Endothelial cell of umbilical vein (primary cell): ENCODE measurements around the gene KMT2C. TPM values are rescaled to one million over a fixed set of nuclear protein-coding genes. Genes with fewer than 3 reads are reported as not detected.
"Not testable (repeated sequence)": the region's sequence is repeated elsewhere in the genome, so short reads cannot be mapped to it uniquely, and the experiment has no call there.

ENCODE experiments used
- BruUV-seq: library from RNA; stranded (reverse); fragments of 400-500 nt; replicated peaks from 2 replicates; lab custom pipeline; 2021; lab: Mats Ljungman, UMichigan
- CTCF ChIA-PET: fragments of 300-600, 350-600 bp; sonication (Branson Sonifier 250); formaldehyde crosslinking; loops from one replicate; lab custom pipeline; 2021; ENCODE audit warnings: antibody characterized with exemption, inconsistent platforms; lab: Charles Lee
- POLR2A ChIA-PET: fragments of 300-600, 350-600 bp; sonication (Branson Sonifier 250); formaldehyde crosslinking; loops from one replicate; lab custom pipeline; 2021; ENCODE audit warnings: antibody characterized with exemption, inconsistent platforms; lab: Charles Lee
- DNase-seq: peaks from one replicate; pipeline ENCODE4 v3.0.0-alpha.2; 2011; ENCODE audit warnings: low read depth, low spot score
- FAIRE-seq: peaks from 2 replicates; lab custom pipeline; 2011; peaks lifted over from hg19 to GRCh38; lab: Jason Lieb, UNC
- H2AFZ ChIP-seq: 2 replicates; pipeline ENCODE4 v1.6.0; 2012; ENCODE audit warnings: low read depth, low read length, control low read depth, inconsistent platforms
- H3K27ac ChIP-seq: 2 replicates; pipeline ENCODE4 v1.5.1; 2011; ENCODE audit warnings: low read depth, mild to moderate bottlenecking, control low read depth, low read length, moderate library complexity; ENCODE audit not compliant: insufficient read depth
- H3K27me3 ChIP-seq, 2 experiments: 2 replicates each; pipeline versions ENCODE4 v1.6.0 to v1.6.1; 2011; ENCODE audit warnings: low read length in 2 of 2, mixed read lengths in 1 of 2; ENCODE audit not compliant: control insufficient read depth in 2 of 2, insufficient read depth in 2 of 2
- H3K36me3 ChIP-seq, 2 experiments: 2 replicates in 1 of 2; 3 replicates in 1 of 2; pipeline ENCODE4 v1.5.1; 2011; ENCODE audit warnings: low read length in 2 of 2, mild to moderate bottlenecking in 1 of 2, moderate library complexity in 1 of 2; ENCODE audit not compliant: control insufficient read depth in 2 of 2, insufficient read depth in 2 of 2; ENCODE audit errors: extremely low read depth in 1 of 2
- H3K4me1 ChIP-seq: 3 replicates; pipeline ENCODE4 v1.5.1; 2011; ENCODE audit warnings: mild to moderate bottlenecking, low read length; ENCODE audit not compliant: control insufficient read depth, insufficient read depth; ENCODE audit errors: extremely low read depth
- H3K4me2 ChIP-seq: 2 replicates; pipeline ENCODE4 v1.6.1; 2011; ENCODE audit warnings: low read length, control low read depth, mixed read lengths; ENCODE audit not compliant: insufficient read depth
- H3K4me3 ChIP-seq, 3 experiments: fragments of 200-600 bp in 1 of 3; sonication (generic), shearing (Covaris generic) in 1 of 3; replicated peaks in 1 of 3; 2 replicates each; pipeline ENCODE4 v1.5.1; 2011 to 2016; ENCODE audit warnings: control low read depth in 3 of 3, low read length in 3 of 3, mild to moderate bottlenecking in 2 of 3, inconsistent platforms in 1 of 3, low read depth in 1 of 3, moderate library complexity in 1 of 3; ENCODE audit not compliant: insufficient read depth in 1 of 3
- H3K79me2 ChIP-seq: 2 replicates; pipeline ENCODE4 v1.6.0; 2012; ENCODE audit warnings: low read length, inconsistent platforms; ENCODE audit not compliant: control insufficient read depth, insufficient read depth
- H3K9ac ChIP-seq: replicated peaks from 2 replicates; pipeline ENCODE3; 2011; ENCODE audit warnings: low read length, control low read depth; ENCODE audit not compliant: insufficient read depth; ENCODE audit errors: extremely low read depth
- H3K9me1 ChIP-seq: replicated peaks from 3 replicates; pipeline ENCODE4 v1.6.0; 2011; ENCODE audit warnings: mild to moderate bottlenecking, low read length; ENCODE audit not compliant: control insufficient read depth, insufficient read depth; ENCODE audit errors: extremely low read depth
- H3K9me3 ChIP-seq: replicated peaks from 2 replicates; pipeline ENCODE4 v1.5.1; 2012; ENCODE audit warnings: low read length, inconsistent platforms; ENCODE audit not compliant: control insufficient read depth, insufficient read depth
- H4K20me1 ChIP-seq: replicated peaks from 2 replicates; pipeline ENCODE3; 2011; ENCODE audit warnings: mild to moderate bottlenecking, low read length; ENCODE audit not compliant: control insufficient read depth, insufficient read depth; ENCODE audit errors: extremely low read depth
- EZH2 ChIP-seq: IDR thresholded peaks from 2 replicates; pipeline ENCODE4 v1.6.1; 2012; ENCODE audit warnings: borderline replicate concordance, low read depth, mild to moderate bottlenecking, moderate library complexity, low read length, inconsistent platforms; ENCODE audit not compliant: severe bottlenecking
- FOS ChIP-seq: IDR thresholded peaks from 2 replicates; pipeline ENCODE4 v1.6.1; 2011; ENCODE audit warnings: mild to moderate bottlenecking, low read length, moderate library complexity, borderline replicate concordance; ENCODE audit not compliant: insufficient read depth
- GATA2 ChIP-seq: IDR thresholded peaks from 2 replicates; pipeline ENCODE4 v1.7.0; 2011; ENCODE audit warnings: low read depth, mild to moderate bottlenecking, moderate library complexity, mixed read lengths, low read length; ENCODE audit not compliant: insufficient read length, insufficient read depth
- JUN ChIP-seq: IDR thresholded peaks from 2 replicates; pipeline ENCODE4 v1.6.1; 2011; ENCODE audit warnings: borderline replicate concordance, low read depth; ENCODE audit not compliant: insufficient read length, insufficient read depth
- MYC ChIP-seq: IDR thresholded peaks from one replicate; pipeline ENCODE4 v1.6.1; 2011; ENCODE audit warnings: mild to moderate bottlenecking, low read depth, low read length
- POLR2A ChIP-seq: IDR thresholded peaks from 2 replicates; pipeline ENCODE4 v1.6.1; 2012; ENCODE audit warnings: low read depth, mild to moderate bottlenecking, control low read depth, low read length
- POLR2AphosphoS5 ChIP-seq: IDR thresholded peaks from 2 replicates; pipeline ENCODE4 v1.6.1; 2012; ENCODE audit warnings: low read depth, mild to moderate bottlenecking, control low read depth, low read length, moderate library complexity; ENCODE audit not compliant: insufficient read depth
- dilution Hi-C: fragments of 300-500 bp; cut with MboI; formaldehyde crosslinking; loops from one replicate; pipeline ENCODE4 v1.15.0; 2019; ENCODE audit warnings: low sequenced_read_pairs; ENCODE audit not compliant: extremely low pct_ligation_motif_present
- intact Hi-C: fragments of 100-400 bp; cut with micrococcal nuclease; formaldehyde crosslinking; loops from one replicate; pipeline ENCODE4 v1.10.0; 2022
- polyA plus RNA-seq, 4 experiments: library from polyadenylated mRNA; depleted of rRNA in 3 of 4; stranded (reverse) in 3 of 4; unstranded in 1 of 4; fragments of >200 nt; gene quantifications; 2 replicates each; pipeline versions ENCODE4 v1.2.1 to v1.2.3, GENCODE V29; 2011 to 2012; ENCODE audit warnings: missing spikeins in 1 of 4
- total RNA-seq: library from RNA; stranded (reverse); gene quantifications from 2 replicates; pipeline ENCODE4 v1.2.3, GENCODE V29; 2021
- TF ChIP-seq, protein P1 (sequence below), 2 donors: IDR thresholded peaks; 1 replicate in 1 of 2; 2 replicates in 1 of 2; pipeline ENCODE4 v1.5.1; 2011; ENCODE audit warnings: low read length in 2 of 2, mild to moderate bottlenecking in 2 of 2, moderate library complexity in 2 of 2, control low read depth in 1 of 2, inconsistent platforms in 1 of 2, low read depth in 1 of 2; ENCODE audit not compliant: insufficient read depth in 1 of 2; ENCODE audit errors: extremely low read depth in 1 of 2
- TF ChIP-seq, protein P2 (sequence below): IDR thresholded peaks from 2 replicates; pipeline ENCODE4 v1.6.1; 2011; ENCODE audit not compliant: insufficient read depth, insufficient read length

Gene KMT2C
- total and polyA plus RNA-seq, 2 donors (not counting 3 experiments of a cell fraction or from before 2014, with no cell fraction given), result 8.0 to 53.7 TPM

DNA sequence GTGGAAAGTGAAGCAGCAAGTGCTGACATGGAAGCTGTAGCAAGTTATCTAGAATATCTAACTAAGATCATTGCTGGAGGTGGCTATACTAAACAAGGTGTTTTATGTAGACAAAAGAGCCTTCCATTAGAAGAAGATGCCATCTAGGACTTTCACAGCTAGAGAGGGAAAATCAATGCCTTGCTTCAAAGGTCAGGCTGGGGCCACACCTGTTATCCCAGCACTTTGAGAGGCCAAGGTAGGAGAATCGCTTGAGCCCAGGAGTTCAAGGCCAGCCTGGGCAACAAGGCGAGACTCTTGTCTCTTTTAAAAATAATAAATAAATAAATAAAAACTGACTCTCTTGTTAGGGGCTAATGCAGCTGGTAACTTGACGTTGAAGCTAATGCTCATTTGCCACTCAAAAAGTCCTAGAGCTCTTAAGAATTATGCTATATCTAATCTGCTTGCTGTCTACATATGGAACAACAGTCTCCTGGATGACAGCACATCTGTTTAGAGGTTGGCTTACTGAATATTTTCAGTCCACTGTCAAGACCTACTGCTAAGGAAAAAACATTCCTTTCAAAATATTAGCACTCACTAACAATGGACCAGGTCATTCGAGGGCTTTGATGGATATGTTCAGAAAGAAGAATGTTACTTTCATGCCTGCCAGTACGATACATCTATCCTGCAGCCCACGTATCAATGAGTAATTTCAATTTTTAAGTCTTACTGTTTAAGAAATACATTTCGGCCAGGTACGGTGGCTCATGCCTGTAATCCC is 58.9 kb downstream of the KMT2C start:
- H3K4me3 ChIP-seq, H4K20me1 ChIP-seq, H3K4me1 ChIP-seq, H3K9me1 ChIP-seq, H3K4me2 ChIP-seq, H2AFZ ChIP-seq, H3K9ac ChIP-seq, H3K9me3 ChIP-seq, BruUV-seq, CTCF ChIA-PET, intact Hi-C loops, H3K27me3 ChIP-seq, FAIRE-seq, H3K27ac ChIP-seq, DNase-seq, POLR2A ChIA-PET, H3K36me3 ChIP-seq, dilution Hi-C loops: not testable (repeated sequence)
- peaks cover 62% of the 10 kb centered on the region for H3K79me2 ChIP-seq

DNA sequence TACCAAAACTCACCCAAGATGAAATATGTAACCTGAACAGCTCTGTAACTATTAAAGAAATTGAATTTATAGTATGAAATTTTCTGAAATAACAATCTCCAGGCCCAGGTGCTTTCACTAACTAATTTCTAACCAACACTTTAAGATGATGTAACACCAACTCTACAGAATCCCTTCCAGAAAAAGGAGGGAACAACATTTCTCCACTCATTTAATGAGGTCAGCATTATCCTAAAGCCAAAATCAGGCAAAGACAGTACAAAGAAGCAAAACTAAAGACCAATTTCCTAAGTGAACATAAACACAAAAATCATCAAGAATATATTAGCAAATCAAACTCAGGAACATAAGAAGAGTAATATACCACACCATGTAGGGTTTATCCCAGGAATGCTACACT is 65.5 kb downstream of the KMT2C start:
- Histone ChIP-seq H3K4me3 (no peak overlapping the region), H3K27me3 (no peaks in the 10 kb centered on the region), H3K36me3 (no peaks in the 10 kb centered on the region), H4K20me1 (peaks cover 7% of the 10 kb centered on the region), H3K9me1 (no peaks in the 10 kb centered on the region), H3K9me3 (no peaks in the 10 kb centered on the region), H2AFZ (no peak overlapping the region), H3K4me2 (no peak overlapping the region), H3K9ac (no peak overlapping the region), H3K4me1 (no peaks in the 10 kb centered on the region), H3K27ac (no peak overlapping the region), H3K79me2 (peaks cover 72% of the 10 kb centered on the region)
- ChIA-PET CTCF (no interaction called here), POLR2A (no interaction called here)
- DNase-seq (no peak), FAIRE-seq (no peak)
- dilution Hi-C loops (no loop called here), intact Hi-C loops (no loop called here)
- no TSS peak for BruUV-seq
- TF ChIP-seq MYC, result no peak
- TF ChIP-seq EZH2, result no peak
- TF ChIP-seq, protein P1, sequence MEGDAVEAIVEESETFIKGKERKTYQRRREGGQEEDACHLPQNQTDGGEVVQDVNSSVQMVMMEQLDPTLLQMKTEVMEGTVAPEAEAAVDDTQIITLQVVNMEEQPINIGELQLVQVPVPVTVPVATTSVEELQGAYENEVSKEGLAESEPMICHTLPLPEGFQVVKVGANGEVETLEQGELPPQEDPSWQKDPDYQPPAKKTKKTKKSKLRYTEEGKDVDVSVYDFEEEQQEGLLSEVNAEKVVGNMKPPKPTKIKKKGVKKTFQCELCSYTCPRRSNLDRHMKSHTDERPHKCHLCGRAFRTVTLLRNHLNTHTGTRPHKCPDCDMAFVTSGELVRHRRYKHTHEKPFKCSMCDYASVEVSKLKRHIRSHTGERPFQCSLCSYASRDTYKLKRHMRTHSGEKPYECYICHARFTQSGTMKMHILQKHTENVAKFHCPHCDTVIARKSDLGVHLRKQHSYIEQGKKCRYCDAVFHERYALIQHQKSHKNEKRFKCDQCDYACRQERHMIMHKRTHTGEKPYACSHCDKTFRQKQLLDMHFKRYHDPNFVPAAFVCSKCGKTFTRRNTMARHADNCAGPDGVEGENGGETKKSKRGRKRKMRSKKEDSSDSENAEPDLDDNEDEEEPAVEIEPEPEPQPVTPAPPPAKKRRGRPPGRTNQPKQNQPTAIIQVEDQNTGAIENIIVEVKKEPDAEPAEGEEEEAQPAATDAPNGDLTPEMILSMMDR (IDR thresholded peaks at IDR 0.05; ENCODE audit: extremely low read depth in 1 of 2, insufficient read depth in 1 of 2, low read depth in 1 of 2, low read length in 2 of 2), result no peak
- no peak for TF ChIP-seq JUN
- TF ChIP-seq POLR2A, result no peak
- TF ChIP-seq POLR2AphosphoS5, result no peak
- TF ChIP-seq, protein P2, sequence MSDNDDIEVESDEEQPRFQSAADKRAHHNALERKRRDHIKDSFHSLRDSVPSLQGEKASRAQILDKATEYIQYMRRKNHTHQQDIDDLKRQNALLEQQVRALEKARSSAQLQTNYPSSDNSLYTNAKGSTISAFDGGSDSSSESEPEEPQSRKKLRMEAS, result no peak
- no peak for TF ChIP-seq FOS
- no peak for TF ChIP-seq GATA2
